ENCODE results near the gene MFAP1.

DNA sequence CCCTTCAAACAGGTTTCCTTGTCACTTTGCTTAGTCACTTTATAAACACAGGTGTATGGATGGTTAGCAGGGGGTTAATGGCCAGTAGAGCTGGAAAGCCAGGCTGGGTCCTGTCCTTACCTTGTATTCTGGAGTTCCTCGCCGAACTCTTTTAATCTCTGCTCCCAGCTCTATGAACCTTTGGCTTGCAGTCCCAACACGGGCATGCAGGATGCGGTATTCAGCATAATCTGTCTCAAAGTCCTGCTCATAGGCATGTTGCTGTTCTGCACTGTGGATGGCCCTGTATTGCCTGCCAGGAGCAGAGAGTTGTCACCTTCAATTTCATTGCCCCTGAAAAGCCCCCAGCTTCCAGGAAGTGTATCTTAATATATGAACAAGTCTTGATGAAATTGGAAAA lies 50.4 kb downstream of the MFAP1 start:
- TF ChIP-seq, protein P1, sequence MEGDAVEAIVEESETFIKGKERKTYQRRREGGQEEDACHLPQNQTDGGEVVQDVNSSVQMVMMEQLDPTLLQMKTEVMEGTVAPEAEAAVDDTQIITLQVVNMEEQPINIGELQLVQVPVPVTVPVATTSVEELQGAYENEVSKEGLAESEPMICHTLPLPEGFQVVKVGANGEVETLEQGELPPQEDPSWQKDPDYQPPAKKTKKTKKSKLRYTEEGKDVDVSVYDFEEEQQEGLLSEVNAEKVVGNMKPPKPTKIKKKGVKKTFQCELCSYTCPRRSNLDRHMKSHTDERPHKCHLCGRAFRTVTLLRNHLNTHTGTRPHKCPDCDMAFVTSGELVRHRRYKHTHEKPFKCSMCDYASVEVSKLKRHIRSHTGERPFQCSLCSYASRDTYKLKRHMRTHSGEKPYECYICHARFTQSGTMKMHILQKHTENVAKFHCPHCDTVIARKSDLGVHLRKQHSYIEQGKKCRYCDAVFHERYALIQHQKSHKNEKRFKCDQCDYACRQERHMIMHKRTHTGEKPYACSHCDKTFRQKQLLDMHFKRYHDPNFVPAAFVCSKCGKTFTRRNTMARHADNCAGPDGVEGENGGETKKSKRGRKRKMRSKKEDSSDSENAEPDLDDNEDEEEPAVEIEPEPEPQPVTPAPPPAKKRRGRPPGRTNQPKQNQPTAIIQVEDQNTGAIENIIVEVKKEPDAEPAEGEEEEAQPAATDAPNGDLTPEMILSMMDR (IDR thresholded peaks at IDR 0.05): no peak
- no peak for TF ChIP-seq POLR2A (IDR thresholded peaks at IDR 0.05; ENCODE audit: low read depth)
